HG02943 (cell line): ENCODE data around the gene KLRC4.
"Not testable (repeated sequence)": the region's sequence is repeated elsewhere in the genome, so short reads cannot be mapped to it uniquely, and the experiment has no call there.

ENCODE experiments used
- ATAC-seq: cut with Tn5 transposase; IDR thresholded peaks from one replicate; pipeline ENCODE4 v1.9.1; 2021; ENCODE audit warnings: mild to moderate bottlenecking, low read depth, moderate library complexity; ENCODE audit not compliant: unreplicated experiment

Gene KLRC4, protein sequence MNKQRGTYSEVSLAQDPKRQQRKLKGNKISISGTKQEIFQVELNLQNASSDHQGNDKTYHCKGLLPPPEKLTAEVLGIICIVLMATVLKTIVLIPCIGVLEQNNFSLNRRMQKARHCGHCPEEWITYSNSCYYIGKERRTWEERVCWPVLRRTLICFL

DNA sequence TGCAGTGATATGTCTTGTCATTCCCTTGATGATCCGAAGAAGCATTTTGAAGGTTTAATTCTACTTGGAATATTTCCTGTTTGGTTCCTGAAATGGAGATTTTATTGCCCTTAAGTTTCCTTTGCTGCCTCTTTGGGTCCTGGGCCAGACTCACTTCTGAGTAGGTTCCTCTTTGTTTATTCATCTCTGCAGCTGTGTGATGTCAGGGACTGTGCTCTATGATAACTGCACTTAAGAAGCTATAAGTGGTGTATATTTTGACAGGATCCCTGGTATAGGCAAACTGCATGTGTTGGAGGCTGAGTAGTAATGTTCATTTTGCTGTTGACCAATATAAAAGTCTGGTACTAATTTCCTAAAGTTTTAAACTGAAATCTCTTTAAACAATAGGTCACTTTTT, at the start of gene KLRC4:
KLRC4 (minus strand) TSS at position 366 of the 400 bp plus-strand sequence; CDS start at position 184, 182 bp downstream.
- no peak for ATAC-seq

DNA sequence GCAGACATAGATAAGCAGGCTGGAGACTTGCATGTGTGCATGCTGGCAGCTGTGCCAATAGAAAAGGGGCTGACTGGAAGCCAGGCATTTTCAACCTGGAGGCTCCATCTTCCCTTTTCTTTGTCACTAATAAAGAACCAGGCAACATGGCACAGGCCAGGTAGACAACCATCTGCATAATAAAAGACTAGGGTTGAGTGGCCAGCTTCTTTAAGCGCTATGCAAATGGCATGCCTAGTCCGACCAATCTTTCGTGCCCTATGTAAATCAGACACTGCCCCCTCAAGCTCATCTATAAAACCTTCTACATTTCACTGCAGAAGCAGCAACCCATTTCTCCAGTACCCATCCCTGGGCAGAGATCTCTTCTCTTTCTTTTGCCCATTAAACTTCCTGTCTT, 48.2 kb upstream of the KLRC4 start:
- no peak for ATAC-seq

DNA sequence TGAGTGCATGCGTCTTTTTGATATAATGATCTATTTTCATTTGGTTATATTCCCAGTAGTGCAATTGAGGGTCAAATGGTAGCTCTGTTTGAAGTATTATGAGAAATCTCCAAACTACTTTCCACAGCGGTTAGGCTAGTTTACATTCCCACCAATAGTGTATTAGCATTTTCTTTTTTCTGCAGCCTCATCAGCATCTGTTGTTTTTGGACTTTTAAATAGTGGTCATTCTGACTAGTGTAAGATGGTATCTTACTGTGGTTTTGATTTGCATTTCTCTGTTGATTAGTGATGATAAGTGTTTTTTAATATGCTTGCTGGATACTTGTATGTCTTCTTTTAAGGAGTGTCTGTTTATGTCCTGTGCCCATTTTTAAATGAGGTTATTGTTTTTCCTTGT, 47.3 kb upstream of the KLRC4 start:
- ATAC-seq: no peak

DNA sequence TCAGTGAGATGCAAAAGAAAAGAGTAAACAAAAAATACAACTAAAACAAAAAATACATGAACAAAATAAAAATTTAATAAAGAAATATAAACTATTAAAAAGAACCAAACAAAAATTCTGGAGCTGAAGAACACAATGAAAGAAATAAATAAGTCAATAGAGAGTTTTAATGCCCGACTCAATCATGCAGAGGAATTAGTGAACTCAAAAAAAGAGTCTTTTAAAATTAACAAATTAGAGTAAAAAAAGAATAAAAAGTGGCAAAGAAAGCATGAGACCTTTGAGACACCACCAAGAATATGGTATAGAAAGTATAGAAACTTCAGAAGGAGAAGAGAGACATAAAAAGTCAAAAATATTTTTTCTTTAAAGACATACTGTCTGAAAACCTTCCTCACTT, 46.2 kb upstream of the KLRC4 start:
- no peak for ATAC-seq

DNA sequence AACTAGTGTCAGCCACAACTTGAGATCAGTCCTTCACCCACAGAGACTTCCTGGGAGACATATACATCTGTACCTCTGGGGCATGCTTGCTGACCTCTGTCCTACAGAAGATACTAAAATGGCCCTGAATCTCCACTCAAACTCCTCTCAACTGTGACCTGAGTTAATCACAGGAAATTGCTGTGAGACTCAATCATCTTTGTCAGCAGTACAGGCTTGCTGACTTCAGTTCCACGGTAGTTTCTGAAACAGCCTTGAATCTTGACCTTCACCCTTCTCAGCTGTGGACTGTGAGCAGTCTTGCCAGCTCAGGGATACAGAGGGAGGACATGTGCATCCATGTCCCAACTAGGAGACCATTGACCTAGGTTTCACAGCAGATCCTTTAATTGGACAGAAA, 45.0 kb upstream of the KLRC4 start:
- ATAC-seq: no peak

DNA sequence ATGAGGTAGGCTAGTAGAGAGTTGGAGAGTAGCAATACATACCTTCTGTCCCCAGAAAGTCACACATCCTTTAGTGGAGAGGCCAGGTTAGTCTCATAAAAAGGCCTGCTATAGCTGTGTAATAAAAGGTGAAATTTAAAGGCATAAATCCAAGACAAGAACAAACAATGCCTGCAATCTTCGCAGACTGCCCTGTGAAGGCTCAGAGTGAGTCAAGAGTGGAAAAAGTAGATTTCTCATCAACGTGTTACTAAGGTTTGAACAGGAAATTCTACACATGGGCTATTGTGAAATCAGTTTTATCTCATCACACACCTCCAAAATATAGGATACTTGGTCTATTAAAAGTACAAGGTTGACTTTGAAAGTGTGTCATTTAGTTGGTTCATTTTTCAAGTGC, 43.6 kb upstream of the KLRC4 start, which contains the start of gene KLRC1:
KLRC1 (minus strand) TSS at position 222 of the 400 bp plus-strand sequence. CDS start 2,221 bp downstream, outside the sequence.
- ATAC-seq: no peak

DNA sequence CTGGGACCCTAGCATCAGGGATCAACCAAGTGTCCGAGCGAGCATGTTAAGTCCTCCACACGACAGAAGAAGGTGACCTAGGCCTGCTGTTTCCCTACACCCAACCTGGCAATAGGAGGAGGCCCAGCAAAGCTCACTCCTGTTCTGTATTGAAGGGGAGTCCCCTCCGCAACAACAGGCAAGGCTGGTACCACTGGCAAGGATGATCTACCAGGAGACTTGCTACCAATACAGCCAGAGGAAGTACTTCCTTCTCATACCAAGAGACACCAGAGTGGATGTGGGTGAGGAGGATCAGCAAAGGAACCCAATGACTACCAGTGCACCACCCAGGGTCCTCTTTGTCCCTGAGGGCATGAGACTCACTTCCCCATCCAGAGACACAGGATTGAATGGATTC, 38.7 kb upstream of the KLRC4 start:
- ATAC-seq: no peak

DNA sequence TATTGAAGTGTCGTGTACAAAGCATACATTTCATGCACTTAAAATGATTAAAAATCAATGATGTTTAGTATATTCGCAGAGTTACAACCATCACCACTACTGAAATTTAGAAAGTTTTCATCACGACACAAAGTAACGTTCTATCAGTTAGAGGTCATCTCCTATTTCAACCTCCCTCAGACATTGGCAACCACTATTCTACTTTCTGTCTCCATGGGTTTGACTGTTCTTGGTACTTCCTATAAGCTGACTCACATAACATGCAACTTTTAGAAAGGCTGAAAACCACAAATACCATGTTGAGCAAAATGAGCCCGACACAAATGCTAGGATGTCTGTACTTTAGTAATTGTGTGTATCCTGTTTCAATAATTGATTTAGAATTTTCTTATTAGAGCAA, 36.5 kb upstream of the KLRC4 start:
- not testable (repeated sequence) for ATAC-seq

DNA sequence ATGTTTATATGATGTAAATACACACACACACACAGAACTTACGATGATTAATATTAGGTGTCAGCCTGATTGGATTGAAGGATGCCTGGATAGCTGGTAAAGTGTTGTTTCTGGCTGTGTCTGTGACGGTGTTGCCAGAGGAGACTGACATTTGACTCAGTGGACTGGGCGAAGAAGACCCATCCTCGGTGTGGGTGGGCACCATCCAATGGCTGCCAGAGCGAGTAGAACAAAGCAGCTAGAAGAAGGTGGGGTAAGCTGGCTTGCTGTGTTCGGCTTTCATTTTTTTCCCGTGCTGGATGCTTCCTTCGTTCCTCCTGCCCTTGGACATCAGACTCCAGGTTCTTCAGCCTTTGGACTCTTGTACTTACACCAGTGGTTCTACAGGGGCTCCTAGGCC, 31.6 kb upstream of the KLRC4 start:
- ATAC-seq: not testable (repeated sequence)

DNA sequence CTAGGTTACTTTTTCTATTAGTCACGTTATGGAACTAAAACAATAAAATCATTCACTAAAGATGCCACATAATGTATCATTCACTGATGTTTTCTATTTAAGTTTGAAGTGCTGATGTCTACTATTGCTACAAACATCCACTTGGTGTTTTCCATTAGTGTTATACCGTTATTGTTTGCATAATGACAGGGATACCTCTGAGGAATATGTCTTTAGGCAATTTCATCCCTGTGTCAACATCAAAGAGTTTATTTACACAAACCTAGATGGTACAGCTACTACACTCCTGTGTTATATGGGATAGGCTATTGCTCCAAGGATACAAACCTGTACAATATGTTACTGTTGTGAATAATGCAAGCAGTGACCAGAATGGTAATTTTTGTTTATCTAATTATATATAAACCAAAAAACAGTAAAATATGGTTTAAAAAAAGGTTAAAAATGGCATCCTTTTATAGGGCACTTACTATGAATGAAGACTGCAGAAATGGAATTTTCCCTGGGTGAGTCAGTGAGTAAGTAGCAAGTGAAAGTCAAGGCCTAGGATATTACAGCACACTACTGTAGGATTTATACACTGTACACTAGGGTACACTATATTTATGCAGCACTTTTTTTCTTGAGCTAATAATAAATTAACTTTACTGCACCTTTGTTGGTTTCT, 30.2 kb upstream of the KLRC4 start:
- ATAC-seq: not testable (repeated sequence)

DNA sequence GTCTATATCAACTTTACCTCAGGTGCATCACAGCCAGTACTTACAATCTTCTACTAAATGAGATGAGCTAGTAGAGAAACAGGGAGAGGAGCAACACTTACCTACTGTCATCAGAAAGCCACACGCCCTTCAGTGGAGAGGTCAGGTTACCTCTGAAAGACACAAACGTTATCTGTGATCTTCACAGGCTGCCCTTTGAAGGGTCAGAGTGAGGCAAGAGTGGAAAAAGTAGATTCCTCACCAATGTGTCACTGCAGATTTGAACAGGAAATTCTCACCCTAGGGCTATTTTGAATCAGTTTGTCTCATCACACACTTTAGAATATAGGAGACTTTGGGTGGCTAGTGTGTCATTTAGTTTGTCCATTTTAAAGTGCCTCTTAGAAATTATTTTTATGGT, 28.0 kb upstream of the KLRC4 start:
- not testable (repeated sequence) for ATAC-seq

DNA sequence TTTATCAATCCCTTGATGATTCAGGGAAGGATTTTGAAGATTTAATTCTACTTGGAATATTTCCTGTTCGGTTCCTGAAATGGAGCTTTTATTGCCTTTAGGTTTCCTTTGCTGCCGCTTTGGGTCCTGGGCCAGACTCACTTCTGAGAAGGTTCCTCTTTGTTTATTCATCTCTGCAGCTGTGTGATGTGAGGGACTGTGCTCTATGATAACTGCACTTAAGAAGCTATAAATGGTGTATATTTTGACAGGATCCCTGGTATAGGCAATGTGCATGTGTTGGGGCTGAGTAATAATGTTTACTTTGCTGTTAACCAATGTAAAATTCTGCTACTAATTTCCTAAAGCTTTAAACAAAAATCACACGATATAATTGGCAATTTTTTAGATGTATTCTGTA, 26.3 kb upstream of the KLRC4 start, which contains the start of gene KLRC2:
KLRC2 (minus strand) TSS at position 195 of the 400 bp plus-strand sequence; CDS start at position 171, 24 bp downstream.
- not testable (repeated sequence) for ATAC-seq

DNA sequence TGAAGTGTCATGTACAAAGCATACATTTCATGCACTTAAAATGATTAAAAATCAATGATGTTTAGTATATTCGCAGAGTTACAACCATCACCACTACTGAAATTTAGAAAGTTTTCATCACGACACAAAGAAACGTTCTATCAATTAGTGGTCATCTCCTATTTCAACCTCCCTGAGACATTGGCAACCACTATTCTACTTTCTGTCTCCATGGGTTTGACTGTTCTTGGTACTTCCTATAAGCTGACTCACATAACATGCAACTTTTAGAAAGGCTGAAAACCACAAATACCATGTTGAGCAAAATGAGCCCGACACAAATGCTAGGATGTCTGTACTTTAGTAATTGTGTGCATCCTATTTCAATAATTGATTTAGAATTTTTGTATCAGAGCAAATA, 21.1 kb upstream of the KLRC4 start:
- ATAC-seq: not testable (repeated sequence)

DNA sequence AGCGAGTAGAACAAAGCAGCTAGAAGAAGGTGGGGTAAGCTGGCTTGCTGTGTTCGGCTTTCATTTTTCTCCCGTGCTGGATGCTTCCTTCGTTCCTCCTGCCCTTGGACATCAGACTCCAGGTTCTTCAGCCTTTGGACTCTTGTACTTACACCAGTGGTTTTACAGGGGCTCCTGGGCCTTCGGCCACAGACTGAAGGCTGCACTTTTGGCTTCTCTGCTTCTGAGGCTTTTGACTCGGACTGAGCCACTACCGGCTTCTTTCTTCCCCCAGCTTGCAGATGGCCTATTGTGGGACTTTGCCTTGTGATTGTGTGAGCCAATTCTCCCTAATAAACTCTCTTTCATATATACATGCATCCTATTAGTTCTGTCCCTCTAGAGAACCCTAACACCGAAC, 16.4 kb upstream of the KLRC4 start:
- ATAC-seq: not testable (repeated sequence)

DNA sequence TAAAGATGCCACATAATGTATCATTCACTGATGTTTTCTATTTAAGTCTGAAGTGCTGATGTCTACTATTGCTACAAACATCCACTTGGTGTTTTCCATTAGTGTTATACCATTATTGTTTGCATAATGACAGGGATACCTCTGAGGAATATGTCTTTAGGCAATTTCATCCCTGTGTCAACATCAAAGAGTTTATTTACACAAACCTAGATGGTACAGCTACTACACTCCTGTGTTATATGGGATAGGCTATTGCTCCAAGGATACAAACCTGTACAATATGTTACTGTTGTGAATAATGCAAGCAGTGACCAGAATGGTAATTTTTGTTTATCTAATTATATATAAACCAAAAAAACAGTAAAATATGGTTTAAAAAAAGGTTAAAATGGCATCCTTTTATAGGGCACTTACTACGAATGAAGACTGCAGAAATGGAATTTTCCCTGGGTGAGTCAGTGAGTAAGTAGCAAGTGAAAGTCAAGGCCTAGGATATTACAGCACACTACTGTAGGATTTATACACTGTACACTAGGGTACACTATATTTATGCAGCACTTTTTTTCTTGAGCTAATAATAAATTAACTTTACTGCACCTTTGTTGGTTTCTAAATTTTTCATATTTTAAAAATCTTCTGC, 14.8 kb upstream of the KLRC4 start:
- ATAC-seq: not testable (repeated sequence)

DNA sequence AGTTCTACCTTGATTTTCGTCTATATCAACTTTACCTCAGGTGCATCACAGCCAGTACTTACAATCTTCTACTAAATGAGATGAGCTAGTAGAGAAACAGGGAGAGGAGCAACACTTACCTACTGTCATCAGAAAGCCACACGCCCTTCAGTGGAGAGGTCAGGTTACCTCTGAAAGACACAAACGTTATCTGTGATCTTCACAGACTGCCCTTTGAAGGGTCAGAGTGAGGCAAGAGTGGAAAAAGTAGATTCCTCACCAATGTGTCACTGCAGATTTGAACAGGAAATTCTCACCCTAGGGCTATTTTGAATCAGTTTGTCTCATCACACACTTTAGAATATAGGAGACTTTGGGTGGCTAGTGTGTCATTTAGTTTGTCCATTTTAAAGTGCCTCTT, 12.6 kb upstream of the KLRC4 start:
- ATAC-seq: not testable (repeated sequence)

DNA sequence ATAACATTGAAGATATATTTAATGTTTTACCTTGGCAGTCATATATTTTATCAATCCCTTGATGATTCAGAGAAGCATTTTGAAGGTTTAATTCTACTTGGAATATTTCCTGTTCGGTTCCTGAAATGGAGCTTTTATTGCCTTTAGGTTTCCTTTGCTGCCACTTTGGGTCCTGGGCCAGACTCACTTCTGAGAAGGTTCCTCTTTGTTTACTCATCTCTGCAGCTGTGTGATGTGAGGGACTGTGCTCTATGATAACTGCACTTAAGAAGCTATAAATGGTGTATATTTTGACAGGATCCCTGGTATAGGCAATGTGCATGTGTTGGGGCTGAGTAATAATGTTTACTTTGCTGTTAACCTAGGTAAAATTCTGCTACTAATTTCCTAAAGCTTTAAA, 10.8 kb upstream of the KLRC4 start, which contains the start of gene KLRC3:
KLRC3 (minus strand) TSS at position 262 of the 400 bp plus-strand sequence; CDS start at position 217, 45 bp downstream.
- not testable (repeated sequence) for ATAC-seq

DNA sequence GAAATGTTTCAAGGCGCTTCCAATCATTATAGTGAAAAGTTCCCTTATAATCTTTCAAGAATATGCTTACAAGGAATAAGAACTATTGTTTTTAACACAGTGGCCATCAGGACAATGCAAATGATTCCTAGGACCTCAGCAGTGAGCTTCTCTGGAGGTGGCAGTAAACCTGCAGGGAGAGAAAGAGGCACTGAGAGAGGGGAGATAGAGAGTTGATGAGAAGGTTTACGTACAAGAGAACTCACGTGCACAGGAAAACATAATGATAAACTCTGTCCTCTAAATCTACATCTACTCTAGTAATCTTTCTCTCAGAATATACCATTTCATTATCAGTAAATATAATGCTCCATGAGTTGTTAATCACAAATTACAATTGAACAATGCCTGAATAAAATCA, 715 bp downstream of the KLRC4 start:
- no peak for ATAC-seq

DNA sequence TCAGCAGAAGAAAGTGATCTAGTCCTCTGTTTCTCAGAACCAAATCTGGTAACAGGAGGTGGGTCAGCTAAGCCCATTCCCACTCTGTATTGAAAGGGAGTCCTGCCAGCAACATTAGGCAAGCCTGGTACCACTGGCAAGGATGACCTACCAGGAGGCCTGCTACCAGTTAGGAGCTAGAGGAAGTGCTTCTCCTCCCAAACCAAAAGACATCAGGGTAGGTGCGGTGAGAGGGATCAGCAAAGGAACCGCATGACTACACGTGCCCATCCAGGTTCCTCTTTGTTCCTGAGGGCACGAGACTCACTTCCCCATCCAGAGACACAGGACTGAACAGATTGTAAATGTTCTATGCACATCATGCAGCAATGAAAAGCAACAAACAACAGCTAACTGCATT, 2.8 kb downstream of the KLRC4 start:
- ATAC-seq: no peak

DNA sequence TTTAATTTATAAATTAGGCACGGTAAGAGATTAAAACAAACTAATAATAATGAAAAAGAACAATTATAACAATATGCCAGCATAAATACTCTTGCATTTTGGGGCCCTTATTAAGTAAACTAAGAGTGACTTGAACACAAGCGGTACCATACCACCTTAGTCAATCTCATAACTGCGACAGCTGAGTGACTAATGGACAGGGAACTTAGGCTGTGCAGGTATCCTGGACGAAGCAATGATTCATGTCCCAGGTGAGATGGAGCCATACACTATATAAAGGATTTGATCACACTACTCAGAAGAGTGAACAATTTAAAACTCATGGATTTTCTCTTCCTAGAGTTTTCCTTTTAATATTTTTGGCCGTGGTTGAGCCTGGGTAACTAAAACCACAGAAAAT, 4.3 kb downstream of the KLRC4 start:
- ATAC-seq: no peak

DNA sequence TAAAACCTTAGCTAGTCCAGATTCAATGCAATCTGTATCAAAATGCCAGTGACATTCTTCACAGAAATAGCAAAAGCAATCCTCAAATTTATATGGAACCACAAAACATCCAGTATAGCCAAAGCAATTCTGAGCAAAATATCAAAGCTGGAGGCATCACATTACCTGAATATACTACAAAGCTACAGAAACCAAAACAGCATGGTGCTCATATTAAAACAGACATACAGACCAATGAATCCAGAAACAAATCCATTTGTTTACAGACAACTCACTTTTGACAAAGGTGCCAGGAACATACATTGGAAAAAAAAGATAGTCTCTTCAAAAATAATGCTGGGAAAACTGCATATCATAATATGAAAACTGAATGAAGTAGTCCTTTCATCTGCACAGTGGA, 4.8 kb downstream of the KLRC4 start:
- no peak for ATAC-seq

DNA sequence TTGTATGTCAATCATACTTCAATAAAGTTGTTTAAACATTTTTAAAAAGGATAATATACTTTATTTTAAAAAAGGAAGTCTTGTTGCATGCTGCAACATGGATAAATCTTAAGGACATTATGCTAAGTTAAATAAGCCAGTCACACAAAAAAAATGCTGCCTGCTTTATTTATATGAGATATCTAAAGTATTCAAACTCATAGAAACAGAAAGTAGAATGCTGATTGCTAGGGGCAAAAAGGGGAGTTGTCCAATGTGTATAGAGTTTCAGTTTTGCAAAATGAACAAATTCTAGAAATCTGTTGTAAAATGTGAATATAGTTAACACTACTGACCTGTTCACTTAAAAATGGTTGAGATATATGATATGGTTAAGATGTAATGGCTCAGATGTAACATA, 8.7 kb downstream of the KLRC4 start:
- ATAC-seq: no peak
